Central memory CD4-positive, alpha-beta T cell (primary cell): ENCODE data around the gene TLCD1.

ENCODE experiments used
- DNase-seq: peaks from one replicate; pipeline ENCODE4 v3.0.0; 2022
- total RNA-seq, 3 experiments: gene quantifications; one replicate each; lab custom pipeline; 2026; lab: John Stamatoyannopoulos, UW

Gene TLCD1
- 1.1 to 20.2 (median 2.7) reads per million in 3 experiments for total RNA-seq

DNA sequence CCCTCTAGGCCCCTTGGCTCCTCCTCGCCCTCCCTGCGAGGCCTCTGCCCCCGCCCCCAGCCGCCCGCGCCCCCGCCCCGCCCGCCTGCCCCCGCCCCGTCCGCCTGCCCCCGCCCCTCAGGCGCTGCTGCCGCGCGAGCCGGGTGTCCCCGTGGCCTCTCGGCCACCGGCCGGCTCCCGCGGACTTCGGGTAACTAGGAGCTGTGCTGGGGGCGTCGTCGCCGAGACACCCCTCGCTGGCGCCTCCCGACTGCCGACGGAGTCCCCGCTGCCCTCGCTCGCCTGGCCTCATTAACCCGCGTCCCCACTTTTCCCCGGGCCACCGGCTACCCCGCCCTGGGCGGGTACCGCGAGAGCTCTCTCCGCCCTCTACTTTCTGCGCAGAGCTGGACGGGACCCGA is at the start of gene TLCD1:
Gene TLCD1 (minus strand): TSS at position 8 of the 401 bp plus-strand sequence. CDS start 136 bp downstream, outside the sequence.
- peak; percentile 67 for DNase-seq

DNA sequence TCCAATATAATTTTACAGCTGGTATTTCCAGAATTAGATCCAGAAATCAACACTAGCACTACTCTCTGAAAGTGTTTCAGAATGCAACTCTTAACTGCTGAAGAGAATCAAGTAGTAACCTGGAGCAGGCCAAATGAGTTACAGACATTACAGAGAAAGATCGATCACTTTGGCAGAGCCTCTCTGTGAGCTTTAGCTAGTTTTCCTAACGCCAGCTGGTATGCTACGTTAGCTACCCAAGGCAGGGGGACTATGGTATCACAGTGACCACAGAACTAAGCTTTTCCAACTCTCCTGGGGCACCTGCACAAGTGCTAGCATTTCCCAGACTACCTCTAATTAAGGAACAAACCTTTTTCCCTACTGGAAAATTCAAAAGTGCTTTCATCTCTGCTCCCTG is 48.2 kb upstream of the TLCD1 start:
- no peak for DNase-seq

DNA sequence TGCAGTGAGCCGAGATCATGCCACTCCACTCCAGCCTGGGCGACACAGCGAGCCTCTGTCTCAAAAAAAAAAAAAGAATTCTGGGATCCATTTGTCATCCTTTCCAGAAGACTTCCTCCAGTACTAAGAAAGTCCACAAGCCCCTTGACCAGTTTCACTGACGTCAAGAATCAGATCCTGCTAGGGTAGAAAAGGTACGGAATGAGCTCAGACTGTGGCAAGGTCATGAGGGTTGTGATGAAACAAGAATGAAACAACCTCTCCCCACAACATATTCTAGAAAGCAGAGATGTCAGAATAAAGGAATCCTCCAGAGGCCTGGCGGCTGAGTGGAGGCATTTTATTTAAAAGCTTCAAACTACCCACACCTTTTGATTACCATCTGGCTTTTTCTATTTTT is 47.7 kb upstream of the TLCD1 start:
- DNase-seq, result no peak

GRCh38 chr17:28765038-28765437 is 39.0 kb upstream of the TLCD1 start:
- DNase-seq, result no peak

DNA sequence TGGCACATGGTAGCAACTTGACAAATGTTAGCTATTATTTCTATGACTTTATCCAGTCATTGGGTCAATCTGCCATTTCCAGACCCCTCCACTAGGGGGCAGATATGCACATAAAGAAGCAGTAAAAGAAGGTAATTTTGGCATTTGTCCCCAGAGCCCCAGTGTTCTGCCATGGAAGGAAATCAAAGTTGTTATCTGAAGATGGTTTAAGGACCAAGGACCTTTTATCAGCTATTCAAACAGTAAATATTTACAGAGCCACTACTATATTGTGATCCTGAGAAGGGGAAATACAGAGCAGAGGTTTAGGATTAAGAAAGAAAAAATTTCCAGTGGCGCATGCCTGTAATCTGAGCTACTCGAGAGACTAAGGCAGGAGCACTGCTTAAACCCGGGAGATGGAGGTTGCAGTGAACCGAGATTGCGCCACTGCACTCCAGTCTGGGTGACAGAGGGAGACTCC is 37.8 kb upstream of the TLCD1 start:
- peak; percentile 72 for DNase-seq

DNA sequence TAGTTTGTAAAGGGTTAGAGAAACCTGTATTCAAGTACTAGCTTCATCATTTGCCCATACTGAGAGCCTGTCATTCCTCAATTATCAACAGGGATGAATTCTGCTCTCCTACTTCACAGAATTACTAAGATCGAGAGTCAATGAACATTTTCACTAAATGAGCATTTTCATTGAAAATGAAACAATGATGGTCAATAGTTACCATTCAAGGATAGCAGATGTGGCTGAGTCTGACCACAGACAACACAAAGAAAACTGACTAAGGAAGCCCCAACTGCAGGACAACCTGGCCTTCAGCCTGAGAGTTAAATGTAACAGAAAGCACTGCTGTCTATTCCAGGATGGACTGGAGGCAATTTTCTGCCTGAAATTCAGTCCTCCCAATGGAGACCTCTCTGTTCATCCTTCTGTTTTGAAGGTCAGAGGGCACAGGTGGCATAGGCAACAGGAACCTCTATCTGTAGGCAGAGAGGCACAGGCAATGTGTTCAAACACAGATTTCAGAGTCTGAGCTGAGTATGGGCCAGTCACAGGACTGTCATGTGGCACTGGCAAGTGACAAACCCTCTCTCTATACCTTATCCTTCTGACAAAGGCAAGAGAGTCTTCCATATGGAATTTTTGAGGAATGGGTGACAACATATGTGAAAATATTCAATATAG is 37.2 kb upstream of the TLCD1 start:
- DNase-seq, result no peak

- DNase-seq, result no peak
Measured at GRCh38 chr17:28760601-28761562, 34.8 kb upstream of the TLCD1 start.

GRCh38 chr17:28759256-28759865 is 33.3 kb upstream of the TLCD1 start:
- DNase-seq, result no peak

GRCh38 chr17:28758411-28759121 is 32.5 kb upstream of the TLCD1 start:
- DNase-seq, result no peak

GRCh38 chr17:28756049-28756804 is 30.2 kb upstream of the TLCD1 start:
- no peak for DNase-seq

- no peak for DNase-seq
Measured at GRCh38 chr17:28755486-28755885, 29.5 kb upstream of the TLCD1 start.

DNA sequence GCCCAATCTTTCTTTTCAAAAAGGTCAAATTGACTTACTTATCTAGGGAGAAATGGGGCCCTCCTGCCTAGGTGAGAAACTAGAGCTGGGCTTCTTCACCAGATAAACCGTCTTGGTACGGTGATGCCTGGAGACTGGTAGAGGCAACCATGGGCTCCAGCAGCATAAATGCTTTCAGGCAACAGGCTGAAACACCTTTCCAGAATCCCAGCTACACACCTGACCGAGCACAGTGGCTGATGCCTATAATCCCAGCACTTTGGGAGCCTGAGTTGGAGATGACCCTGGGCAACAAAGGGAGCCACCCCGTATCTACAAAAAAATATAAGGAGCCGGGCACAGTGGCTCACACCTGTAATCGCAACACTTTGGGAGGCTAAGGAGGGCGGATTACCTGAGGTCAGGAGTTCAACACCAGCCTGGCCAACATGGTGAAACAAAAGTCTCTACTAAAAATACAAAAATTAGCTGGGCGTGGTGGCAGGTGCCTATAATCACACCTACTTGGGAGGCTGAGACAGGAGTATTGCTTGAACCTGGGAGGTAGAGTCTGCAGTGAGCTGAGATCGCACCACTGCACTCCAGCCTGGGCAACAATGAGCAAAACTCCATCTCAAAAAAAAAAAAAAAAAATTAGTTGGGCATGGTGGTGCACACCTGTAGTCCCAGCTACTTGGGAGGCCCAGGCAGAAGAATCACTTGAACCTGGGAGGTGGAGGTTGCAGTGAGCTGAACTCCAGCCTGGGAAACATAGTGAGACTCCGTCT is 25.8 kb upstream of the TLCD1 start:
- no peak for DNase-seq

GRCh38 chr17:28750178-28751047 is 24.4 kb upstream of the TLCD1 start:
- peak; percentile 83 for DNase-seq

DNA sequence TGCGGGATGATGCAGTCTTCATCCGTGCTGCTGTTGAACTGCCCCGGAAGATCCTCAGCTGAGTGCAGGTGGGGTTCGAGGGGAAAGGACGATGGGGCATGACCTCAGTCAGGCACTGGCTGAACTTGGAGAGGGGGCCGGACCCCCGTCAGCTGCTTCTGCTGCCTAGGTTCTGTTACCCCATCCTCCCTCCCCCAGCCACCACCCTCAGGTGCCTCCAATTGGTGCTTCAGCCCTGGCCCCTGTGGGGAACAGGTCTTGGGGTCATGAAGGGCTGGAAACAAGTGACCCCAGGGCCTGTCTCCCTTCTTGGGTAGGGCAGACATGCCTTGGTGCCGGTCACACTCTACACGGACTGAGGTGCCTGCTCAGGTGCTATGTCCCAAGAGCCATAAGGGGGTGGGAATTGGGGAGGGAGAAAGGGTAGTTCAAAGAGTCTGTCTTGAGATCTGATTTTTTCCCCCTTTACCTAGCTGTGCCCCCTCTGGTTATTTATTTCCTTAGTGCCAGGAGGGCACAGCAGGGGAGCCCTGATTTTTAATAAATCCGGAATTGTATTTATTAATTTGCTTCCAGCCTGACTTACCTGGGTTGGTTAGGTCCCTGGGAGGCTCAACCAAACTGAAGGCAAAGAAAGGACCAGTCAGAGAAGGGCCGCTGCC is 23.6 kb upstream of the TLCD1 start:
- no peak for DNase-seq

DNA sequence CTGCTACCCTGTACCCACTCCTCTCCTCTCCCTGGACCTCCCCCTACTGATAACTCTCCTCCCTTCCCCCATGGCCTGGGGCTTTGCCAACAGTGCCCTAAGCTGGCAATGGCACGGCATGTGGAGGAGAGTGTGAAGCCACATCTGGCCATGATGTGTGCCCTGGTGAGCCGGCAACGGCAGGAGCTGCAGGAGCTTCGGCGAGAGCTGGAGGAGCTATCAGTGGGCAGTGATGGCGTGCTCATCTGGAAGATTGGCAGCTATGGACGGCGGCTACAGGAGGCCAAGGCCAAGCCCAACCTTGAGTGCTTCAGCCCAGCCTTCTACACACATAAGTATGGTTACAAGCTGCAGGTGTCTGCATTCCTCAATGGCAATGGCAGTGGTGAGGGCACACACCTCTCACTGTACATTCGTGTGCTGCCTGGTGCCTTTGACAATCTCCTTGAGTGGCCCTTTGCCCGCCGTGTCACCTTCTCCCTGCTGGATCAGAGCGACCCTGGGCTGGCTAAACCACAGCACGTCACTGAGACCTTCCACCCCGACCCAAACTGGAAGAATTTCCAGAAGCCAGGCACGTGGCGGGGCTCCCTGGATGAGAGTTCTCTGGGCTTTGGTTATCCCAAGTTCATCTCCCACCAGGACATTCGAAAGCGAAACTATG is 23.0 kb upstream of the TLCD1 start:
- DNase-seq, result no peak

GRCh38 chr17:28747801-28748750 is 22.0 kb upstream of the TLCD1 start:
- no peak for DNase-seq

- DNase-seq, result no peak
Measured at GRCh38 chr17:28747051-28747691, 21.1 kb upstream of the TLCD1 start.
